ENCODE measurements around the gene YAF2. TPM values are rescaled to one million over a fixed set of nuclear protein-coding genes. Genes with fewer than 3 reads are reported as not detected.

Gene YAF2
- total RNA-seq, 2 experiments from 2014 or later, result 53.6 to 54.7 TPM

DNA sequence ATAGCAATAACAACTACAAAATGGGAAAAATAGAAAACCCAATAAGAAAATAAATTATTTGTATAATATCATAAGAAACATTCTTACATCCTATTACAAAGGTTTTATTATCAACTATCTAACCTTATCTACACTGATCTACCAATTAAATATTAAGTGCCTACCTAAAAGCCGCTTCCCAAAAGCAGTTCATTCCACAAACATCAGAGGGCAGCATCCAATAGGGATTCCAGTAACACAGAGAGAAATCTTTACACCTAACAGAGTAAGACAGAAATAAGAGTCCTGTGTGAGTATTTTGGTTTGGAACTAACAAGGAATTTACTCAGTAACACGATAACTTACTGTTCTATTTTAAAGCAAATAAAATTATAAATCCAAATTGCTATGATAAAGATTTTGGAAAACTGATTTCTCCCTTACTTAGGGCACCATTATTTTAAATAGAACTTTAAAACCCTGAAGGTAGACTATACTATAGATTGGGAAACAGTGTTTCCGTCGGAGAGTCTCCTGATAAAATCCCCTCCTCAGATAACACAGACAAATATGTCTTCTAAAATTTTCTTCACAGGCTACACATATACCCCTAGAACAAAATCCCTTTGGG is 108.3 kb downstream of the YAF2 start:
- no peaks in the 10 kb centered on the region for H3K36me3 ChIP-seq (ENCODE audit: insufficient read depth, low read length)
- ATAC-seq (ENCODE audit: poor library complexity) (peak; percentile 65), DNase-seq (peak in 4 of 14 experiments; percentile 38 to 62 (median 53))
- CTCF ChIA-PET, result no interaction called here
- H3K9me3 ChIP-seq (ENCODE audit: control insufficient read depth in 1 of 2, insufficient read depth in 1 of 2, low read length in 2 of 2), result no peaks in the 10 kb centered on the region
- TF ChIP-seq, protein P1, sequence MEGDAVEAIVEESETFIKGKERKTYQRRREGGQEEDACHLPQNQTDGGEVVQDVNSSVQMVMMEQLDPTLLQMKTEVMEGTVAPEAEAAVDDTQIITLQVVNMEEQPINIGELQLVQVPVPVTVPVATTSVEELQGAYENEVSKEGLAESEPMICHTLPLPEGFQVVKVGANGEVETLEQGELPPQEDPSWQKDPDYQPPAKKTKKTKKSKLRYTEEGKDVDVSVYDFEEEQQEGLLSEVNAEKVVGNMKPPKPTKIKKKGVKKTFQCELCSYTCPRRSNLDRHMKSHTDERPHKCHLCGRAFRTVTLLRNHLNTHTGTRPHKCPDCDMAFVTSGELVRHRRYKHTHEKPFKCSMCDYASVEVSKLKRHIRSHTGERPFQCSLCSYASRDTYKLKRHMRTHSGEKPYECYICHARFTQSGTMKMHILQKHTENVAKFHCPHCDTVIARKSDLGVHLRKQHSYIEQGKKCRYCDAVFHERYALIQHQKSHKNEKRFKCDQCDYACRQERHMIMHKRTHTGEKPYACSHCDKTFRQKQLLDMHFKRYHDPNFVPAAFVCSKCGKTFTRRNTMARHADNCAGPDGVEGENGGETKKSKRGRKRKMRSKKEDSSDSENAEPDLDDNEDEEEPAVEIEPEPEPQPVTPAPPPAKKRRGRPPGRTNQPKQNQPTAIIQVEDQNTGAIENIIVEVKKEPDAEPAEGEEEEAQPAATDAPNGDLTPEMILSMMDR (IDR thresholded peaks at IDR 0.05), result peak; percentile 65
- Mint-ChIP-seq H3K27ac (no peak overlapping the region), H3K27me3 (no peaks in the 10 kb centered on the region), H3K4me3 (no peak overlapping the region), H3K9me3 (no peaks in the 10 kb centered on the region), H3K36me3 (ENCODE audit: low read depth) (no peaks in the 10 kb centered on the region), H3K4me1 (ENCODE audit: low read depth) (peaks cover 49% of the 10 kb centered on the region)
- H3K4me1 ChIP-seq (ENCODE audit: insufficient read depth, low read length), result no peaks in the 10 kb centered on the region
- H3K4me3 ChIP-seq (ENCODE audit: low read length), result no peak overlapping the region
- no peaks in the 10 kb centered on the region for H3K27me3 ChIP-seq (ENCODE audit: control insufficient read depth in 1 of 2, insufficient read depth in 2 of 2, low read length in 2 of 2)
- POLR2A ChIA-PET, result no interaction called here
- intact Hi-C loops (cut with DNase I, micrococcal nuclease), result loop anchor here (1.0 to 5.0 kb wide), 3 partner anchors 203 to 243 kb away; no protein-coding TSS in a partner anchor
- no peak overlapping the region for H3K27ac ChIP-seq (ENCODE audit: low read depth in 1 of 2, low read length in 2 of 2)

DNA sequence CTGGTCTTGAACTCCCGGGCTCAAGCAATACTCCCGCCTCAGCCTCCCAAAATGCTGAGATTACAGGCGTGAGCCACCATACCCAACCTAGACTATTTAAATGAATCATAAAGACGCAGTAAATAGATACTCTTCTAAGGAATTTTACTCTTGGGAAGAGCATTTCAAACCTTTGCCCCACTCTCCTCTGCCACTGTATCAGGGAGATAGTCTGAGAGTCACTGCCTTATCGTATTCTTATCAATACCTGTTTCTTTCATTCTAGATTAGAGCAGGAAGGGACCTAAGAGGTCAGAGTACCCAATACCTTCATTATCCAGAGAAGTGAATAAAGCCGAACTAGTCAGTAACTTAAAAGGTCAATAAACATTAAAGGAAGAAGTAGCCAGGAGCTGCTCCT is 109.2 kb downstream of the YAF2 start:
- Histone ChIP-seq H3K9me3 (ENCODE audit: control insufficient read depth in 1 of 2, insufficient read depth in 1 of 2, low read length in 2 of 2) (no peaks in the 10 kb centered on the region), H3K36me3 (ENCODE audit: insufficient read depth, low read length) (no peaks in the 10 kb centered on the region), H3K4me1 (ENCODE audit: insufficient read depth, low read length) (no peaks in the 10 kb centered on the region), H3K27ac (ENCODE audit: low read depth in 1 of 2, low read length in 2 of 2) (no peak overlapping the region), H3K4me3 (ENCODE audit: low read length) (no peak overlapping the region), H3K27me3 (ENCODE audit: control insufficient read depth in 1 of 2, insufficient read depth in 2 of 2, low read length in 2 of 2) (no peaks in the 10 kb centered on the region)
- Mint-ChIP-seq H3K4me3 (no peak overlapping the region), H3K27ac (no peak overlapping the region), H3K4me1 (ENCODE audit: low read depth) (peaks cover 44% of the 10 kb centered on the region), H3K9me3 (no peaks in the 10 kb centered on the region), H3K36me3 (ENCODE audit: low read depth) (no peaks in the 10 kb centered on the region), H3K27me3 (no peaks in the 10 kb centered on the region)
- TF ChIP-seq, protein P1 (IDR thresholded peaks at IDR 0.05), result no peak
- CTCF ChIA-PET, result interaction anchor here (0.9 to 1.3 kb wide), 2 partner anchors 11 to 203 kb away, joined by 3 to 5 read pairs; no protein-coding TSS in a partner anchor
- POLR2A ChIA-PET, result no interaction called here
- DNase-seq (no peak), ATAC-seq (ENCODE audit: poor library complexity) (no peak)
- intact Hi-C loops (cut with DNase I, micrococcal nuclease), result loop anchor here (1.0 to 5.0 kb wide), 3 partner anchors 203 to 243 kb away; no protein-coding TSS in a partner anchor

DNA sequence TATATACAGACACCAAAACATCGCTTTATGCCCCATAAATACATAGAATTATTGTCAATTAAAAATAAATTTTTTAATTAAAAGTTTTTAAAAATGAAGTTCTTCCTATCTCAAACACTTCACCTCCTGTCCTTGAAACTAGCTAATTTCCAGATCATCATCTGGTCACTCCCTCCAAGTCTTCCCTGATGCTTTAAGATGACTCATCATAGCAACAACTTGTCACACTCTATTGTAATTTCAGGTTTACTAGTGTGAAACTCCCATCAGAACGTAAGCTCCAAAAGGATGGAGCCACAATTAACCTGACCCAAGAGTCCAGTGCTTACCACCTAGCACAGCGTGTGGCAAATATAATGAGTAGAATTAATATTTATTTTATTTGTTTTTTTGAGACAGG is 109.7 kb downstream of the YAF2 start:
- Mint-ChIP-seq H3K4me1 (ENCODE audit: low read depth) (peaks cover 40% of the 10 kb centered on the region), H3K9me3 (no peaks in the 10 kb centered on the region), H3K27me3 (no peaks in the 10 kb centered on the region), H3K27ac (no peak overlapping the region), H3K4me3 (no peak overlapping the region), H3K36me3 (ENCODE audit: low read depth) (no peaks in the 10 kb centered on the region)
- no peaks in the 10 kb centered on the region for H3K9me3 ChIP-seq (ENCODE audit: control insufficient read depth in 1 of 2, insufficient read depth in 1 of 2, low read length in 2 of 2)
- DNase-seq (no peak), ATAC-seq (ENCODE audit: poor library complexity) (no peak)
- no peaks in the 10 kb centered on the region for H3K4me1 ChIP-seq (ENCODE audit: insufficient read depth, low read length)
- intact Hi-C loops (cut with DNase I, micrococcal nuclease), result loop anchor here in 1 of 2 experiments (5.0 kb wide), 2 partner anchors 204 to 244 kb away; no protein-coding TSS in a partner anchor
- H3K27me3 ChIP-seq (ENCODE audit: control insufficient read depth in 1 of 2, insufficient read depth in 2 of 2, low read length in 2 of 2), result no peaks in the 10 kb centered on the region
- H3K36me3 ChIP-seq (ENCODE audit: insufficient read depth, low read length), result no peaks in the 10 kb centered on the region
- TF ChIP-seq, protein P1 (IDR thresholded peaks at IDR 0.05), result no peak
- no peak overlapping the region for H3K4me3 ChIP-seq (ENCODE audit: low read length)
- no peak overlapping the region for H3K27ac ChIP-seq (ENCODE audit: low read depth in 1 of 2, low read length in 2 of 2)
- CTCF ChIA-PET, result interaction anchor here (0.9 to 1.3 kb wide), 2 partner anchors 11 to 203 kb away, joined by 3 to 5 read pairs; no protein-coding TSS in a partner anchor
- POLR2A ChIA-PET, result no interaction called here

Measured in CD4-positive, alpha-beta T cell (primary cell).